Measurements from ENCODE around the gene PLXNA4.

DNA sequence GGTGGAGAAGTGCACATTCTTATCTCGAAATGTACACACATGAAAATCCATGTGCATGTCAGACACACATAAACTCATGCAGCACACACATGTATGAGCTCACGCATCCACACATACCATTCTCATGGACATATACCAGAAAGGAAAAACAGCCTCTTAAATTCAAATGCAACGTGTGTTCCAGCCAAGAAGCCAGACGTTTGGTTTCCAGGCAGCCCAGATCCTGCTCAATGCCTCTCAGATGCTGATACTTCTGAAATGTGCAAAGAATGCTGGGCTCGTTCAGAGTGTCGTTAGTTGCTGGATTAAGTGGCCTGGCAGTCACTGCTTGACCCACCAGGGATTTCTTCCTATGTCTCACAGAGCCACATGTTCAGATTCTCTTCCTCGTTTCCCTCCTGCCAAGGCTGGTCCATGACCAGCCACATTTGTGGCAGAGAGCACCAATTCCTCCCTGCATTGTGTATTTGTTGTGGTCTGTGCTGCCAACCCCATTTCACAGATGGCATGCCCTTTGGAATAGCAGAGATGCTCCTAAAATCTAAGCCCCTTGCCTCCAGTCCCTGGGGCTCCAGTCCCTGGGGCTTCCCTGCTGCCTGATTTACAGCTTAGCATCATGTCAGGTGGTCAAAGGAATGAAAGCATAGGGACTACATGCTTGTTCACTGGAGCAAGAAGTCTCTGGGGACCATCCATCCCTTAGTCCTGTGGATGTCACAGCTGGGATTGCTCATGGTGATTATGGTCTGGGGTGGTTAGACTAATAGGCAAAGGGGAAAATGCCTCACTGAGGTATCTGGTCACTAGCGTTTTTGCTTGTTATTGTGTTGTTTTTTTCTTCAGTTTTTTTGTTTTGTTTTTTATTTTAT lies 426.6 kb downstream of the PLXNA4 start:
- TF ChIP-seq CTCF (IDR thresholded peaks at IDR 0.05; ENCODE audit: low read depth, low read length) (no peak), EZH2phosphoT487 (IDR thresholded peaks at IDR 0.05; ENCODE audit: low read depth) (no peak)
